NK-92 treated with Interleukin-12 subunit alpha and Interleukin-12 subunit beta, amount 100 ng/mL, for 24 hours (cell line): ENCODE measurements around the gene CDCA7L.
"Not testable (repeated sequence)": the region's sequence is repeated elsewhere in the genome, so short reads cannot be mapped to it uniquely, and the experiment has no call there.

Experiments used
- DNase-seq: peaks from one replicate; lab custom pipeline; 2025; lab: John Stamatoyannopoulos, UW

The CDCA7L gene

DNA sequence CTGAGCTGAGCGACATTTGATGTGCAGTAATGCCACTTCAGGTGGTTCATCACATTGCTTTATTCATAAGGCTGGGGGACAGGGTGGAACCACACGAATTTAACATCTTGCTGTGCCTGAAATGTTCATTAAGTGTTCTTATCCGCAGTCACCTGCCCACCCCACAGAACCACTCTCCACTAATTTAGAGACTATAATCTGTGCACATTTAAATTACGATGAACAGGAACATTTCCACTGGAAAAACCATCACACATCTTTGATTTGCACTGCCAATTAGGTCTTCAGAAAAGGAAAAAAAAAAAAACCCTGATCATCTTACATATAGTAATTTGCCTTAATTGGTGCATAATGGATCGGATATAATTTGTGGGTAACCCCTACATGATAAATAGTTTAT lies 2.3 kb downstream of the CDCA7L start:
- no peak for DNase-seq

DNA sequence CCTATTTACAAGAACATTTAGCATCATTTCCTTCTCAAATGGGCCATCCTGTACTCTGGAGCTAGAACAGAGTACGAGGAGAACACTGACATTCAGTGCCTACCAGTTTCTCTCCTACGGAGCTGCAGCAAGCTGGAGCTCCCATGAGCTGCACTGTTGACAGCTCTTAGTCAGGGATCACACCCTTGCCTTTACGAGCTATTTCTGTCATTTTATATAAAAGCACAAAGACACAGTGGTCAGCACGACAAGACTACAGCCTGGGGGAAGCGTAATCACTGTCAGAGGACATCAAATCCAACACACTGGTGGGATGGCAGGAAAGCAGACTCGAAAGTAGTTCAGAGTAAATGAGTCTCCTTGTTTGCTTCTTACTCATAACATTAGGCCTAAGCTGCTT lies 2.7 kb downstream of the CDCA7L start:
- no peak for DNase-seq

DNA sequence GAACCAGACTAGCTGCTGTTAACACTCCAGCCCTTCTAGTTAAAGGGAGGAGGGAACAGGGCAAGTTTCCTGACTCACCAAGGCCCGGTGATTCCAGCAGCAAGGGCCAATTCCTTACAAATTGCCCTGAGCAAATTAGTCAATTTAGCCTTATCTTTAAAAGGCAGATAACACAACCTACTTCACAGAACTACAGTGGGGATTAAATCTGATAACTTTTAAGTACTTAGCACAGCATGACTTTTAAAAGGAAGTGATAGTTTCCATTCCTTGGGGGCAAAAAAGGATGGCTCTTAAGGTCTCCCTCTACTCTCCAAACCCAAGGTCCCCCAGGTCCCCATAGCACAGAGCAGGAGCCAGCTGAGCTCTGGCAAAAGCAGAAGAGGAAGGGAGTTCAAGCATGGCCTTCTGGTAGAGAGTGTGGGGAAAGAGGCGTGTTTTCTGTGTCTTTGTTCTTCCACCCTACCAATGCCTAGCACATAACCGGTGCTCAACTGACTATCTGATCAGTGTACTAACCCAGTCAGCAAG lies 4.0 kb downstream of the CDCA7L start:
- no peak for DNase-seq

DNA sequence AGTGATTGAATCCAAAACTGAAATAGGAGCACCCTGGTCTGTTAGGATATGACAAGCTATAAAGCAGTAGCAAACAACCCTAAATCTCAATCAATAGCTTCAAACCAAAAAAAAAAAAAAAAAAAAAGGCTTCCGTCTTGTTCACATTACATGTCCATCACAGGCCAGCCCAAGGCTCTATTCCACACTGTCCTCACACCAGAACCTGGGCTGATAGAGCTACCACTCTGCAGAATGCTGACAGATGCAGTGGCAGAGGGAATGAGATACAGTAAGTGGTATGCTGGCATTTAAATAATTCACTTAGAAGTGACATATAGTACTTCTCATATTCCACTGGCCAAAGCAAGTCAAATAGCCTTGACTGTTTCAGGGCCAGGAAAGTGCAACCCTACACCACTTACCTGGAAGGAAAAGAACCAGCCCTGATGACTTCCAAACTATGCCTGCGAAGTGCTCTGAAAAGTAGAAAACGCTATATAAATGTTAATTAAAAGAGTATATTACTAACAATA lies 5.8 kb downstream of the CDCA7L start:
- no peak for DNase-seq

DNA sequence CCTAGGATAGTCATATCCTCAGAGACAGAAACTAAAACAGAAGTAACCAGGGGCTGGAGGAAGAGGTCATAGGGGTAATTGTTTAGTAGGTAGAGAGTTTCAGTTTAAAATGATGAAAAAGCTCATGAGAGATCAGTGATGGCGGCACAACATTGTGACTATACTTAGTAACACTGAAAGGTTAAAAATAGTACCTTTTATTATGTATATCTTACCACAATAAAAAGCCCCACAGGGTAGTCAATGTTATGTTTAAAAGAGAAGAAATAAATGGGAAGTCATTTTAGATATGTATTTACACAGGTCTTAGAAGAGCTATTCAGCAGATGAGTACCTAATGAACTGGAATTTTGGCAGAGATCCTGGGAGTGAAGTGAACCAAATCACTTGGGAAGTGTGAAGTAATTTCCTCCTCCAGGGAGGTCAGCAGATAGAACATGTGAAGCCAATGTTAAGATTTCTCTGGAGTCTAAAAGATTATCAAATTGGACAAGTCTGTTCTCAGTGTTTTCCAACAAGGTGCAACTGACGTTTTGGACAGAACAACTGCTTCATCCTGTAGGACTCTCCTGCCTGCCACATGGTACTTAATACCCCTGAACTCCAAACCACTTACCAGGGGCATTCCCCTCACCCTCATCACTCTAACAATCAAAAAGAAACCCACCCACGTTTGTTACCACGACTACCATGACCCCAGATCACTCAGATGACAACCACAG lies 6.4 kb downstream of the CDCA7L start:
- no peak for DNase-seq

DNA sequence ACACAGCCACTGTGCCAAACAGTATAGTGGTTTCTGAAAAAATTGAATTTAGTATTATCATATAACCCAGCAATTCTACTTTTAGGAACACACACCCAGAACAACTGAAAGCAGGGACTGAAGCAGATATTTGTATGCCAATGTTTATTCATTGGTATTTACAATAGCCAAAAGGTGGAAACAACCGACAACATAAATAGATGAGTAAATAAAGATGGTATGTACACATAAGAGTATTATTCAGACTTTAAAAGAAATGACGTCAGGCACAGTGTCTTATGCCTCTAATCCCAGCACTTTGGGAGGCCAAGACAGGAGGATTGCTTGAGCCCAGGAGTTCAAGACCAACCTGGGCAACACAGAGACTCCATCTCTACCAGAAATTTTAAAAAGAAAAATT lies 7.2 kb downstream of the CDCA7L start:
- no peak for DNase-seq

DNA sequence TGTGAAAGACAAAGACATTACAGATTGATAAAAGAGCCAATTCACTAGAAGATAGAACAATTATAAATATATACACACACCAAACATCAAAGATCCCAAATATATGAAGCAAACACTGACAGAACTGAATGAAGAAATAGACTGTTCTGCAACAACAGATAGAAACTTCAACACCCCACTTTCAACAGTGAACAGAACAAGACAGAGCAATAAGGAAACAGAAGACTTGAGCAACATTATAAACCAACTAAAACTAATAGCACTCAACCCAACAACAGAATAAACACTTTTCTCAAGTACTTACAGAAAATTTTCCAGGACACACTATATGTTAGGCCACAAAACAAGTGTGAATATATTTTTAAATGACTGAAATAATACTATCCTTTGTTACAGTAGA lies 10.9 kb downstream of the CDCA7L start:
- DNase-seq: no peak

DNA sequence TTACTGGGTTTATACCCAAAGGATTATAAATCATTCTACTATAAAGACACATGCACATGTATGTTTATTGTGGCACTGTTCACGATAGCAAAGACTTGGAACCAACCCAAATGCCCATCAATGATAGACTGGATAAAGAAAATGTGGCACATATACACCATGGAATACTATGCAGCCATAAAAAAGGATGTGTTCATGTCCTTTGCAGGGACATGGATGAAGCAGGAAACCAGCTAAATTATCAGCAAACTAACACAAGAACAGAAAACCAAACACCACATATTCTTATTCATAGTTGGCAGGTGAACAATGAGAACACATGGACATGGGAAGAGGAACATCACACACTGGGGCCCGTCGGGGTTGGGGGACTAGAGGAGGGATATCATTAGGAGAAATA lies 12.4 kb downstream of the CDCA7L start:
- not testable (repeated sequence) for DNase-seq

DNA sequence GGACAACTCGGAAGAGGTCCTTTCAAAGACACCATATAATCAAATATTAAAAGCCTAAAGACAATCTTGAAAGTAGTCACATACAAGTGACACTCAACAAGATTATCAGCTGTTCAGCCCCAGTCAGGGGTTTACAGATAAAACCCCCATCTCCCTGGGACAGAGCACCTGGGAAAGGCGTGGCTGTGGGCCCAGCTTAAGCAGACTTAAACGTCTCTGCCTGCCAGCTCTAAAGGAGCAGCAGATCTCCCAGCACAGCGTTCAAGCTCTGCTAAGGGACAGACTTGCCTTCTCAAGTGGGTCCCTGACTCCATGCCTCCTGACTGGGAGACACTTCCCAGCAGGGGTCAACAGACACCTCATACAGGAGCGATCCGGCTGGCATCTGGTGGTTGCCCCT lies 18.0 kb downstream of the CDCA7L start:
- no peak for DNase-seq

DNA sequence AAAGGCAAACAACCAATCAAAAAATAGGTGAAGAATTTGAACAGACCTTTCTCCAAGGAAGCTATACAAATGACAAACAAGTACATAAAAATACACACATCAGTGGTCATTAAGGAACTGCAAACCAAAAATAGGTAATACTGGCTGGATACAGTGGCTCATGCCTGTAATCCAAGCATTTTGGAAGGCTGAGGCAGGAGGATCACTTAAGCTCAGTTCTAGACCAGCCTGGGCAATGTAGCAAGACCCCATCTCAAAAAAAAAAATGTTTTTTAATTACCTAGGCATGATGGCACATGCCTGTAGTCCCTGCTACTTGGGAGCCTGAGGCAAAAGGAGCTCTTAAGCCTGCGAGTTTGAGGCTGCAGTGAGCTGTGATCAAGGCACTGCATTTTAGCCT lies 19.3 kb downstream of the CDCA7L start:
- no peak for DNase-seq

DNA sequence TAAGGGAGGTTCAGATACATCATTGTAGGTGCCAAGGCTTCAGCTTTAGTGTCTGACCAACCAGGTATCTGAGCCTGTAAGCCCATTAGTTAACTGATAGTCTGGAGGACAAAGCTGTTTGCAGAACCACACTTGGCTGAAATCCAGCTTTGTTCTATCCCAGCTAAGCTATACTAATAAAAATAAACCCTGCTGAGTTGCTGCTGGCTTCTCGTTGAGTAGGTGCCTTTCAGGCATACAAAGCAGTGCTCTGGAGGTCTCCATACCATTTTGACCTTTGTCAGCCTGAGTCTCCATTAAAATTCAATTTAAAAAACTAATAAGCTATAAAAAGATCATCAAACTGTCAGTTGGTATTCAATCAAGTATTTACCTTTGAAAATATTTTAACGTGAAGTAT lies 22.0 kb downstream of the CDCA7L start:
- DNase-seq: no peak

DNA sequence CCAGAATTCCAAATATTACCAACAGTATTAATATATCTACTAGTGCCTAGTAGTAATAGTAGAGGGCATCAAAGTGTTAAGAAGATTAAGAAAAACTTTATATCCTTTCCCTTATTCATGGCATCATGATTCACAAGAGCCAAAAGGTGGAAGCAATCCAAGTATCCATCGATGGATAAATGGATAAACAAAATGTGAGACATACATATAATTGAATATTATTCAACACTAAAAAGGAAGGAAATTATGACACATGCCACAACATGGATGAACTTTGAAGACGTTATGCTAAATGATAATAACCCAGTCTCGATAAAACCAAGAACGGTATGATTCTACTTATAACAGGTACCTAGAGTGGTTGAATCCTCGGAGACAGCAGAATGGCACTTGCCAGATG lies 23.1 kb downstream of the CDCA7L start:
- no peak for DNase-seq

DNA sequence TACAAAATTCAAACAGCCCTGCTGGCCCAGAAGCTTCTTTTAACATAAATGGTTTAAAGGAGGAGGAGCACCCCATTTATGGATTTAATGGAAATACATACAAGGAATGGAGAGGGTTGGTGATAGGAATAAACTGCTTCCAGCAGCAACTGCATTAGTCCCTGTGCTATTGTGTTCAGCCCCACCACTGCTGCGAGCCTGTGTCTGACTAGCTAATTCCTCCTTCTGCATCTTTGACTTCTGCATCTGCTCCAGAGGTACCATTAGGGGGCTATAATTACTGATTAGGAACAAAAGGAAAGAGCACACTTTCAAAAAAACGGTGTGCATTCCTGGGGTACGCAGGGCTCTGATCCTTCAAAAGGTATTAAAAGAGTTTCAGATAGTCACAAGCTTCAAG lies 24.8 kb downstream of the CDCA7L start:
- DNase-seq: no peak

DNA sequence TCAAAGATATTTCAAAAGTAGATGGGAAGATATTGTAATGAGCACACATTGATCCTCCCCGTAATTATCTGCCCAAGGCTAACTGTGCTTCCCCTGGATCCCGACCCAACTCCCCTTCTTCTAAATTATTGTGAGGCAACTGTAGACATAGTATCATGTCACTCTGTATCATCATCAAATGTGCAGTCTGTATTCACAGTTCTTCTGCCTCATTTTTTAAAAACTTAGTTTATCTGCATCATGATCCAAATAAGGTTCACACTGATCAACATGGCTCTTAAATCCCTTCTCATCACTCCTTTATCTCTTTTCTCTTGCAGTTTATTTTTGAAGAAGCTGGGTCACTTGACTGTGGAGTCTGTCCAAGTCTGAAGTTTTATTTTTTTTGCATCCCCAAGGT lies 27.5 kb downstream of the CDCA7L start:
- no peak for DNase-seq

DNA sequence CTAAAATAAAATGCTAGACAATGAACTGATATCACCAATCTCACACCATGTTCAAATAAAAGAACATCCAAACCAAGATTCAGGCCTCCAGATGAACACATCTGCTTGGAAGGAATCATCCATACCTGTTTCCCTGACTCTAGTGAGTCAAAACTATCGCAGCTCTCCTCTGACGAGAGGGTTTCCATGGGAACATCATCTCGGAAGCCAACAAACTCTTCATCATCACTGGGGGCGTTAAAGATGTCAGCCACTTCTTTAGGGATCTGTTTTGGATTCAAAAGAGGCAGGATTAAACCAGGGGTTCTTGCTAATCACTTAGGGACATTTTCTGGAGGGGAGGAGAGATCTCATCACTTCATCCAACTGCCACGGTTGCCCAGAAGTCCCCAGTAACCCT lies 29.1 kb downstream of the CDCA7L start:
- DNase-seq: no peak

DNA sequence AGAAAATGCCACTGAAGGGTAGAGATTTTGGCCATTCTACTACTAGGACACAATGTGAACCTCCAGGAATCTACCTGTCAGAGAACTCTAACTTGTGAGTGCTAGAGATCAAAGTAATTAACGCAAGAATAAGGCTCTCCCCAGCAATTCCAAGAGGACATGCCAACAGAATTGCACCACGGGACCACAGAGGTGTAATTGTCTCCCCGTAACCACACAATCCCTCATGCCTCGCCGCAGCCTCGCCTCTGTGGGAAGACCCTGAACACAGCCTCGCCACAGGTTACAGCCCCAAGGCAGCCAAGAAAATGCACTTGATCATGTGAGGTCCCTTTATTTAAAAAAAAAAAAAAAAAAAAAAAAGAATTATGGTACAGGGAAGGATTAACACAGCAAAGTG lies 29.5 kb downstream of the CDCA7L start:
- DNase-seq: no peak

DNA sequence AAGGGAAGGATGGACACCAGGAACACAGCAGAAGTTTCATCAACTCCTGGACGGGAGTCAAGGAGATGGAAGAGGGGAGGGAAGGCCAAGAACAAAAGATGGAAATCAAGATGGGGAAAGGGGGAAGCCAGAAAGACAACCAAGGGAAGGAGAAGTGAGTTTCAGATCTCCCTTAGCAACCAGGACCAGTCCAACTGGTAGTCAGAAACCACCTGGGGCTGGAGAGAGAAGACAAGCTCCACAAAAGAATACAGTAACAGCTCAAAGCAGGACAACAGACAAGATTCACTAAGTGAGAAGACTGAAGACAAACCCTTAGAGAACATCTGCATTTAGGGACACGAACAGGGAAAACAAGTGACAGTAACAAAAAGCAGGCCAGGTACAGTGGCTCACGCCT lies 30.6 kb downstream of the CDCA7L start:
- DNase-seq: no peak

DNA sequence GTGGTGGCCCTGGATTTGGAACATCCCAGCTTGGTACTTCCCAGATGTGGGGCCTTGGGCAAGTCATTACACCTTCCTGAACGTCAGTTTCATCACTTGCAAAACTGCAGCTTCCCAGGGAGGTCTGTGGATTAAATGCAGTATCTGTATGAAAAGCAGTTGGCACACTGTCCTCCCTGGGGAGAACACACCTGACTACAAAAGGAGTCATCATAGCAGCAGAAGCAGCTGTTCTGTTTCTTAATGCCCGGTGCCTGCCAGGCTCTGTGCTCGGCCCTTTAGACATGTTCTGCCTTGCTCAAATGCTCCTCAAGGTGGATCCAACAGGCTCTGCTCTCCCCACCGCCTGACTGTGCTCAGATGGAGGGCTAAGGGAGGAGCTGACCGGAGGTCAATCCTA lies 31.0 kb downstream of the CDCA7L start:
- DNase-seq: no peak

DNA sequence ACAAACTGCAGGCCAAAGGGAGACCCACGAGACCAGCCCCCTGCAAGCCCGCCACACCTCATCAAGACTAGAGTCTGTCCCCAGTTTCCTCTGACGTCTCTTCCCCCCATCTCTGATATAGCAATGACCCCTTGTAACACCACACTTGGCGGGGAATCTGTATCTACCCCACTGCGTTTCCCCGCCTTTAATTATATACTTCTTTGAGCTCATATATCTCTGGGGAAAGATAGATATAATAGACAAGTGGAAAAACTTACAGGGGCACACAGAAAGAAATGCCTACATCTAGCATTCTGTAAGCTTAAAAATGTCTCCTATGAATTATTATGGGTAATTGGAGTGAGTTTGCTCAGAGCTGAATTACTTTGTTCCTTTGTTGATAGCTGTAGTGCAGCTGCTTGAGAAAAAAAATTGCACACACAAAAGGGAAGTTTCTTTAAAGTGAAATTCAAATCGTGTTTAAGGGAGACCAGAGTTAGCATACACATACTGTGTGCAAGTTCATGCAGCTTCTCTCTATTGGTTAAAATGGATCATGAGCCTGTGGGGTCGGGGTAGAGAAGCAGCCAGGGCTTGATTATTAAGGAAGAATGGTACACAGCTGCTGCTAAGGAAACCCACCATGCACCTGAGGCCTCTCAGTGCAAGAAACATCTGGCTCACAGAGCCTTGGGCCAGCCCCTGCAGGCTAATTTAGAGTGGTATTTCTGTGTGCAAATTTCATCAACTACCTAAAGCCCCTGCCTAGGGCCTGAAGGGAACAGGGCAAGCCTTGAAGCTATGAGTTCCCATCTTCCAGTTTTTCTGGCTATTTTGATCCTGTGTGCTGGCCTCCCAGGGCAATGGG lies 32.5 kb downstream of the CDCA7L start:
- no peak for DNase-seq

DNA sequence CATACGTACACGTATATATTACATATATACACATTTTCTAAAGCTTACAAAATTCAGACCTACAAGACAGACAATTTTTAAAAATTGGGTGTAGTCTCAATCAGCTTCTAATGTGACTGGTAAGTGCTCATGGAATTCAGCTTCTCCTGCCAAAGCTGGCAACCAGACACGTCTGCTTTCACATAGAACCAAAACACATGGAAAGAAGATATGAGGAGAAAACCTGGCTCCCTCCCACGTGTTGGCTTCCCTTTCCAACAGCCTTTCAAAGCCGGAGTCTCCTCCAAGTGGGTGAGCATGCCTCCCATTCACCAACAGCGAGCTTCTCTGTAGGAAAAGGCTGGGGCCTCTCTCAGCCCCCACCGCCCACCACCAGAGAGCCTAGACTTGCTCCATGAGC lies 33.4 kb downstream of the CDCA7L start:
- no peak for DNase-seq

DNA sequence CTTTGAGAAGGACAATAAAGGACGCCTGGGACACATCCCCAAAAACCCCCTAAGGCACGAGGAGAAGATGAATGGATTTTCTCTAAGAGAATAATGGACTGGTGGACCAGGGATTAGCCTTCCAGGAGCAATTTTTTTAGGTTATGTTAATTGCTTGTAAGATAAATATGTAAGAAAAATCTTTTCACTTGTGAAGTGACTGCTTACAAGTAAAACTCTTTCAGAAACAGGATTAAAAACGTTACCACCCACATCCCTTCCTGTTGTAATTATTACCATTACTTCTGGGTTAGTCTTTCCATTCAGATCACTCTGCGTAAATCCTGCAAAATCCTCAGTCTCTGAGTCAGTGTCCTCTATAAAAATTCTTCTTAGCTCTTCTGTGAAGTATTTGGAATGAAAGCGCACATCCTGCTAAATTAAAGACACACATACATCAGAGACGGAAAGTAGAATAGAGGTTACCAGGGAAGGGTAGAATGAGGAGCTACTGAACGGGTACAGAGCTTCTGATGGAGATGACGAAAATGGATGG lies 34.3 kb downstream of the CDCA7L start:
- no peak for DNase-seq

DNA sequence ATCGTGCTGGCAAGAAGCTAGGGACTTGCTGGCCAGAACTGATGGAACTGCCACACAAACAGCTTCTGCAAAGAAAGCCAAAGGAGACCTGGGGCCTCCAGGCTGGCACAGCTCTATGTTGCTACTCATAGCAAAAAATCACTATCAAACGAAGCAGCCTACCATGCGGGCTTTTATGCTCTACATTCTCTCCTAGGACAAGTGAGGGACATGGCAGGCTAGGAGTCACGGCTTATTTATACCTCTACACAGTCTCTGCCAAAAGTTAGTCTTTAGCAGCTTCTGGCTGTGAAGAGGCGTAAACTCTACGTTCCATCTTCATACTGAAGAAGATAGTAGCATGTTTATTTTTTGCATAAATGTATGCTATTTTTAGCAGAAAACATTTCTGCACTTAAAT lies 35.4 kb downstream of the CDCA7L start:
- DNase-seq: no peak

DNA sequence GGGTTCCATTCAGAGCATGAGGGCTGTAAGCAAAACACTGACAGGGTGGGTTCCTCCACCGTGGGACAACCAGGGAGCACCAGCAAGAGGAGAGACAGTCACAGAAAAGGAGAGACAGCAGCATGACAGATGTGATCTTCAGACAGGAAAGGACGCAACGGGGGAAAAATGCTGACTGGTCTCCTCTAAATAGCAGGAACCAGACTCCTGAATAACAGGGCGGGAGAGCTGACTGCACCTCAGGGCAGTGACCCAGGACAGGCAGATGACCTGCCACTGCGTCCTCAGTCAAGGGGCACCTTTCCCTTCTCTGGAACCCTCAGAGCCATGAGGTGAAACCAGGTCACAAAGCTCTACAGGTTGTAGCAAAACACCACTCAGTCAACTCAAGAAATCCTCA lies 37.0 kb downstream of the CDCA7L start:
- DNase-seq: no peak
